Skeletal muscle satellite cell (primary cell): ENCODE measurements around the gene CRISPLD2.
"Not testable (repeated sequence)": the region's sequence is repeated elsewhere in the genome, so short reads cannot be mapped to it uniquely, and the experiment has no call there.

Experiments used
- H3K27me3 ChIP-seq: 2 replicates; pipeline ENCODE4 v1.7.0; 2013; ENCODE audit warnings: low read length; ENCODE audit not compliant: control insufficient read depth, insufficient read depth
- H3K36me3 ChIP-seq: 2 replicates; pipeline ENCODE4 v1.7.0; 2013; ENCODE audit warnings: mild to moderate bottlenecking, control low read depth, low read length; ENCODE audit not compliant: insufficient read depth
- H3K4me1 ChIP-seq: 2 replicates; pipeline ENCODE4 v1.7.0; 2013; ENCODE audit warnings: low read length; ENCODE audit not compliant: control insufficient read depth, insufficient read depth
- H3K4me2 ChIP-seq: 2 replicates; pipeline ENCODE4 v1.7.0; 2013; ENCODE audit warnings: mild to moderate bottlenecking, low read length
- H3K4me3 ChIP-seq: 2 replicates; pipeline ENCODE4 v1.7.0; 2013; ENCODE audit warnings: low read length
- H3K9ac ChIP-seq: 2 replicates; pipeline ENCODE4 v1.7.0; 2013; ENCODE audit warnings: mild to moderate bottlenecking, low read depth, low read length, moderate library complexity
- H3K9me3 ChIP-seq: replicated peaks from 2 replicates; pipeline ENCODE4 v1.7.0; 2013; ENCODE audit warnings: mild to moderate bottlenecking, control low read depth, low read length

The CRISPLD2 gene

DNA sequence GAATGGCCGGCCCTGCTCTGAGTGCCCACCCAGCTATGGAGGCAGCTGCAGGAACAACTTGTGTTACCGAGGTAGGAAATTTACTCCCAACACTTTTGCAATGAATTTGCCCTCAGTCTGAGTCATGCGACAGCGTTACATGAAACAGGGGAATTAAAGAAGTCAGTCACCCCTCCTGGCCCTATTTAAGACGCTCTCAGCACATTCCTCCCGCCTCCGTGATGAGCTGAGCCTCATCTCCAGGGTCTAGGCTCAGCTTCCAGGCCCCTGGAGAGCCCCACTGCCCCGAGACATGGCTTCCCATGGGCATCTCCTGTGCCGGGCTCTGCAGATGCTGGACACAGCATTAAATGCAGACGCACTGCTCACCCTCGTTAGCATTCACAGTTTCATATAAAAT, 35.0 kb downstream of the CRISPLD2 start:
- Histone ChIP-seq H3K27me3 (no peaks in the 10 kb centered on the region), H3K9me3 (peaks cover 11% of the 10 kb centered on the region), H3K9ac (no peak overlapping the region), H3K4me2 (no peak overlapping the region), H3K4me3 (no peak overlapping the region), H3K4me1 (peaks cover 23% of the 10 kb centered on the region), H3K36me3 (peaks cover 58% of the 10 kb centered on the region)

- H3K27me3 ChIP-seq, H3K4me3 ChIP-seq, H3K4me2 ChIP-seq, H3K9ac ChIP-seq: not testable (repeated sequence)
- Histone ChIP-seq H3K9me3 (peaks cover 18% of the 10 kb centered on the region), H3K36me3 (peaks cover 62% of the 10 kb centered on the region), H3K4me1 (peaks cover 23% of the 10 kb centered on the region)
These were observed 35.8 kb downstream of the CRISPLD2 start for GRCh38 chr16:84855435-84856202.

GRCh38 chr16:84856203-84856581, 36.4 kb downstream of the CRISPLD2 start:
- not testable (repeated sequence) for H3K27me3 ChIP-seq, H3K9ac ChIP-seq, H3K4me2 ChIP-seq, H3K4me3 ChIP-seq
- Histone ChIP-seq H3K4me1 (peaks cover 17% of the 10 kb centered on the region), H3K9me3 (peaks cover 17% of the 10 kb centered on the region), H3K36me3 (peaks cover 60% of the 10 kb centered on the region)

DNA sequence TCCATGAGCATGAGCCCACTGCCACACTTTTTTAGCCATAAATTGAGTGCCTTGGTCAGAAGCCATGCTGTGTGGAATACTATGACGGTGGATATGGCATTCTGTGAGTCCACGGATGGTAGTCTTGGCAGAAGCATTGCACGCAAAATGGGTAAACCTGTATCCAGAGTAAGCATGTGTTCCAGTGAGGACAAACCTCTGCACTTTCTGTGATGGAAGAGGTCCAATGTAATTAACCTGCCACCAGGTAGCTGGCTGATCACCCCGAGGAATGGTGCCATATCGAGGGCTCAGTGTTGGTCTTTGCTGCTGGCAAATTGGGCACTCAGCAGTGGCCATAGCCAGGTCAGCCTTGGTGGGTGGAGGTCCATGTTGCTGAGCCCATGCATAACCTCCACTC, 37.0 kb downstream of the CRISPLD2 start:
- not testable (repeated sequence) for H3K4me2 ChIP-seq, H3K27me3 ChIP-seq, H3K4me3 ChIP-seq, H3K9ac ChIP-seq
- Histone ChIP-seq H3K36me3 (peaks cover 60% of the 10 kb centered on the region), H3K4me1 (peaks cover 11% of the 10 kb centered on the region), H3K9me3 (peaks cover 17% of the 10 kb centered on the region)

DNA sequence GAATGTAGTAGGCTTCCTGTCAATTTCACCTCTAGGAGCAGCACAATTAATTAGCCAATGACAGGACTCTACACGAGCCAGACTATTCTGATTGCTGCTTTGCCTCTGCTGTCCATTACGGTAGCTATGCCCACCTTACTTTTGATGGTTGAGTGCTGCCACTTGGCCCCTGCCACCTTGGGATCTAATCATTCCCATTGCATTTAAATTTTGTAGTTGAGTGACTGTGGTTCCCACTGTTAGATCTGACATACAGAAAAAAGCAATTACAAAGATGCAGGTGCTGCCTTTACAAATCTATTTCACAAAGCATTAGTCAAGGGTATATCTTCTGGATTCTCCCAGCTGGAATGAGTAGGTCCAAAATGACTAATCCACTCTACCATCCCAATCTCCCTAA, 39.9 kb downstream of the CRISPLD2 start:
- Histone ChIP-seq H3K4me2 (no peak overlapping the region), H3K4me3 (no peak overlapping the region), H3K36me3 (peaks cover 54% of the 10 kb centered on the region), H3K27me3 (no peaks in the 10 kb centered on the region), H3K4me1 (peaks cover 2% of the 10 kb centered on the region), H3K9me3 (peaks cover 17% of the 10 kb centered on the region), H3K9ac (no peak overlapping the region)

DNA sequence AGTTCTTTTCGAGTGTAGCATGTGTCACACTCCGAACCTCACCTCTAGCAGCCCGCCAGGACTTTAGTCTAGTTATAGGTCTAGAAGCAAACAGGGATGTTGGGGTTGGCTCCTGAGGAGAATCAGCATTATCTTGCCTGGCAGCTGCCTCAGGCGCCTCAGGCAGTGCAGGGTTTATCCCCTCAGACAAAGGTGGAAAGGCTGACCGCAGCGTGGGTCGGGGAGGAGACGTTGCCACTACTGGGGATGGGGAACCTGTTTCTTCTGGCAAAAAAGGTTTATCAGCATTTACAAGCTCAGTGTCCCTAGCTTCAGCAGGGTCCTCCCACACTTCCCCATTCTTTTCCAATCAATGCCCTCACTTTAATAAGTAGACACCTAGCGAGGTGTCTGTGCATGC, 40.6 kb downstream of the CRISPLD2 start:
- Histone ChIP-seq H3K36me3 (peaks cover 51% of the 10 kb centered on the region), H3K27me3 (no peaks in the 10 kb centered on the region), H3K4me2 (no peak overlapping the region), H3K9me3 (peaks cover 17% of the 10 kb centered on the region), H3K4me3 (no peak overlapping the region), H3K9ac (no peak overlapping the region), H3K4me1 (no peaks in the 10 kb centered on the region)

DNA sequence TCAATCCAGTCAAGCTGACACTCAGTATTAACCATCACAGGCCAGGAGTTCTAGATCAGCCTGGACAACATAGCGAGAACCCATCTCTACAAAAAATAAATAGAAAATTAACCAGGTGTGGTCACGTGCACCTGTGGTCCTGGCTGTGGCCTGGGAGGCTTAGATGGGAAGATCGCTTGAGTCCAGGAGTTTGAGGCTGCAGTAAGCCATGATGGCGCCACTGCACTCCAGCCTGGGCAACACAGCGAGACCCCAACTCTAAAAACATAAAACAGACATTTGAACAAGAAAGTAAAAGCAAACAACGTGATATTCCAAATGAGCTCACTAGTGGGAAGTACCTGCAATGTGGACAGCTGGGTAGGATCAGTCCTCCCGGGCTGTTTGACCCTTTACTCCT, 41.9 kb downstream of the CRISPLD2 start:
- H3K27me3 ChIP-seq = no peaks in the 10 kb centered on the region
- no peak overlapping the region for H3K9ac ChIP-seq
- peaks cover 17% of the 10 kb centered on the region for H3K9me3 ChIP-seq
- H3K4me3 ChIP-seq = no peak overlapping the region
- H3K4me2 ChIP-seq = no peak overlapping the region
- no peaks in the 10 kb centered on the region for H3K4me1 ChIP-seq
- H3K36me3 ChIP-seq = peaks cover 46% of the 10 kb centered on the region

DNA sequence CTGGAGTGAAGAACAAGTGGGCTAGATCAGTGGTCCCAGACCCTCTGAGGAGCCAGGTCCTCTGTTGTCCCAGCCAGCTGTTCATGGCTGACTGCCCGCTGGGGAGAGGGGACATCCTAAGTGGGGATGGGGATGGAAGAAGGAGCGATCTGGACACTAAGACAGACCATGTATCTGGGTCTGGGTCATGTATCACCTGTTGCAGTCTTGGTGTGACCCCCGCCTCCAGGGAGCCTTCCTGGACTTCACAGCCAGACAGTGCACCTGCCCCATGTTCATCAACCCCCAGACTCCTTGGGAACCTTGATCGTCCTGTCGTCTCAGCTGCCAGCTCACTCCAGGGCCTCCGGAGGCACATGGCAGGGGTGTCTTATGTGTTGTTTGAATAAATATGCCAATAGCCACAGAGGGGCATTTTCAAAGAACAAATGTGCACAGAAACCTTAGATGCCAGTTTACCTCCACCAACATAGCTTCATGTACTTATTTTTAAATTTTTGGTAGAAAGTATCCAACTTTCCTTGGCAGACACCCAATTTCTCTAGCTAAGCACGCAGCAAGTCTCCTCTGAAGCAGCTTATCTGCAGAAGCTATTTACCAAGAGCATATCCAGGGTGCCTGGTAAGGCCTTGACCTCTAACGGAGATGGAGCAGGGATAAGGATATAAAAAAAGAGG, 43.2 kb downstream of the CRISPLD2 start:
- no peaks in the 10 kb centered on the region for H3K4me1 ChIP-seq
- H3K9ac ChIP-seq = no peak overlapping the region
- H3K4me3 ChIP-seq = no peak overlapping the region
- H3K9me3 ChIP-seq = peaks cover 17% of the 10 kb centered on the region
- no peaks in the 10 kb centered on the region for H3K27me3 ChIP-seq
- H3K36me3 ChIP-seq = peaks cover 42% of the 10 kb centered on the region
- no peak overlapping the region for H3K4me2 ChIP-seq

- Histone ChIP-seq H3K4me2 (no peak overlapping the region), H3K9ac (no peak overlapping the region), H3K4me1 (no peaks in the 10 kb centered on the region), H3K9me3 (peaks cover 17% of the 10 kb centered on the region), H3K4me3 (no peak overlapping the region), H3K27me3 (no peaks in the 10 kb centered on the region), H3K36me3 (peaks cover 44% of the 10 kb centered on the region)
These were observed 43.7 kb downstream of the CRISPLD2 start for GRCh38 chr16:84863481-84863814.

- H3K9ac ChIP-seq = no peak overlapping the region
- H3K27me3 ChIP-seq = no peaks in the 10 kb centered on the region
- no peaks in the 10 kb centered on the region for H3K4me1 ChIP-seq
- no peak overlapping the region for H3K4me2 ChIP-seq
- no peak overlapping the region for H3K4me3 ChIP-seq
- H3K9me3 ChIP-seq = peaks cover 12% of the 10 kb centered on the region
- H3K36me3 ChIP-seq = peaks cover 45% of the 10 kb centered on the region
These were observed 44.7 kb downstream of the CRISPLD2 start for GRCh38 chr16:84864326-84864955.

DNA sequence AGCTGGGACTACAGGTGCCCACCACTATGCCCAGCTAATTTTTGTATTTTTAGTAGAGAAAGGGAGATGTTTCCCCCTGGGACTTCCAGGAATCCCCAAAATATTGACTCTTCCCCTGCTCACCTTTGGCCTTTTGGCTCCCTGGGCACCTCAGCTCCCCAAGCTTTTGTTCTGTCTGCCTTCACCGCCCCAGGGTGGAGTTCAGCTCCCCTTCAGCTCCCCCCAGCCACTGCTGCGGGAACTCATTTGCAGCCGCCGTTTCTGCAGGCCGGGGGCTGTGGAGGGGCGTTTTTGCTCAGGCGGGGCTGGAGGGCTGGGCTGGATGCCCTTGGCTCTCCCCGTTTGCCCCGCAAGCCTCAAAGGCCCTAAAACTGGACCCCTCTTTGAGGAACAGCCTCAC, 47.9 kb downstream of the CRISPLD2 start:
- H3K9me3 ChIP-seq = no peaks in the 10 kb centered on the region
- H3K4me1 ChIP-seq = no peaks in the 10 kb centered on the region
- no peaks in the 10 kb centered on the region for H3K27me3 ChIP-seq
- no peak overlapping the region for H3K4me3 ChIP-seq
- no peak overlapping the region for H3K4me2 ChIP-seq
- peaks cover 40% of the 10 kb centered on the region for H3K36me3 ChIP-seq
- H3K9ac ChIP-seq = no peak overlapping the region
